Upper lobe of left lung (tissue), 4 donors: ENCODE measurements around the gene ZNF423.

Source experiments
- CTCF ChIP-seq, 6 experiments: fragments of 450-650 bp in 4 of 6; fragments of 200-600 bp in 2 of 6; sonication (generic) in 2 of 6; IDR thresholded peaks; one replicate each; pipeline ENCODE4 v1.5.1; 2016 to 2019; ENCODE audit warnings: antibody characterized with exemption in 6 of 6
- POLR2A ChIP-seq, 4 donors: fragments of 450-650 bp; IDR thresholded peaks; one replicate each; pipeline ENCODE4 v1.5.1; 2016 to 2017; ENCODE audit warnings: antibody characterized with exemption in 4 of 4, mild to moderate bottlenecking in 2 of 4

- TF ChIP-seq POLR2A (IDR thresholded peaks at IDR 0.05) (no peak), CTCF (IDR thresholded peaks at IDR 0.05) (no peak)
These were observed 197.4 kb downstream of the ZNF423 start for GRCh38 chr16:49658531-49658930.
